SKM-1 (cell line): Measurements from ENCODE around the gene KCNT1.

Experiments used
- DNase-seq: peaks from one replicate; lab custom pipeline; 2025; ENCODE audit not compliant: unreplicated experiment; lab: John Stamatoyannopoulos, UW

The KCNT1 gene

DNA sequence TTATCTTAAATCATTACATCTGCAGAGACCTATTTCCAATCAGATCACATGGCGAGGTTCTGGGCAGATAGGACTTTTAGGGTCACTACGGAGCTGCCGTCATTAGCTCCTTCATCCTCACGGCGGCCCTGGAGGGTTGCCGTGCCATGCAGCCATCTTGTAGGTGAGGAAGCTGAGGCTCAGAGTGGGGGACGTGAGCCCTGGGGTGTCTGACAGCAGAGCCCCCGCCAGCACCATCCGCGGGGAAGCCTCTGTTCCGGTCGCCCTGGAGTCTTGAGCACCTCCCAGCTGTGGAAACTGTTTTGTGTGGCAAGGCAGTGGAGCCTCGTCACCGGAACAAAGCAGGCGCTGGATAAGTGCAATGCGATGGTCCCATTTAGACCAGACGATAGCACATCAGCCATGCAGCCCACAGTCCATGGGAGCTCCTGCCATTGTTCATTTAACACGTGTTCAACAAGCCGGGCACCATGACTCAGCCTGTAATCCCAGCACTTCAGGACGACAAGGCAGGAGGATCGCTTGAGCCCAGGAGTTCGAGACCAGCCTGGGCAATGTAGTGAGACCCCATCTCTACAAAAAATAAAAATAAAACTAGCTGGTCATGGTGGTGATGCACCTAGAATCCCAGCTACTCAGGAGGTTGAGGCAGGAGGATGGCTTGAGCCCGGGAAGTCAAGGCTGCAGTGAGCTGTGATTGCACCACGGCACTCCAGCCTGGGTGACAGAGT is 61.9 kb downstream of the KCNT1 start:
- DNase-seq, result no peak

DNA sequence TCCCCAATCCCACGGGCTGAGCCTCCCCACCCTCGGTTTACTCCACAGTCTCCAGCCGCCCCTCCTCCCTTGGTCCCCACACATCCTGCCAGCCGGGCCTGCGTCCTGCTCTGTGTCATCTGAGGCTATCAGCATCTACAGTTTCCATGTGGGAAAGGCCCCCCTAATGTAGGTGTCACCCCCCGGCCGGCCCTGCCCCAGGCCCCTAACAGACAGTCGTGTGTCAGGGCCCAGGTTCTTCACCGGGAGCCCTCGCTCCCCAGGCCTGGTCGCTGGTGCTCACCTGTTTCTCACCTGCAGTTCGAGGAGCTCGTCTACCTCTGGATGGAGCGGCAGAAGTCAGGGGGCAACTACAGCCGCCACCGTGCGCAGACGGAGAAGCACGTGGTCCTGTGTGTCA is 62.7 kb downstream of the KCNT1 start:
- DNase-seq, result no peak

GRCh38 chr9:135765416-135765815 is 63.4 kb downstream of the KCNT1 start:
- DNase-seq, result no peak

- no peak for DNase-seq
These were observed 64.3 kb downstream of the KCNT1 start for GRCh38 chr9:135766251-135766650.

DNA sequence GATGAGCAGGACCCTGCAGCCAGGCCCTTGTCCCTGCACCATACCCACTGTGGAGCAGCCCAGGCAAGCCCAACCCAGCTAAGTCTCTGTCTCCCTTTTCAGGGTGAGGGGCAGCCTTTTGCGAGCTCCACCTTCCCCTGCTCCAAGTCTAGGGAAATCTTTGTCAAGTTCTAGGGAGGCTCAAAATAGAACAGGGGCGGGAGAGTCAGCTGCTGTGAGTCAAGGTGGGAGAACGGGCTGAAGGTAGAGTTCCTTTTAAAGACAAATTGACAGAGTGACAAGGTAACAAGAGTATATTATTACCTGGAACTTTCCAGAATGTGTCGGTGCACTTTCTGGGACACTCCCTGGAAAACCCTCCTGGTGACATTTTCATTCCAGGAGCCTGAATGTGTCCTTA is 64.7 kb downstream of the KCNT1 start:
- no peak for DNase-seq

GRCh38 chr9:135768516-135769218 is 66.7 kb downstream of the KCNT1 start:
- no peak for DNase-seq

DNA sequence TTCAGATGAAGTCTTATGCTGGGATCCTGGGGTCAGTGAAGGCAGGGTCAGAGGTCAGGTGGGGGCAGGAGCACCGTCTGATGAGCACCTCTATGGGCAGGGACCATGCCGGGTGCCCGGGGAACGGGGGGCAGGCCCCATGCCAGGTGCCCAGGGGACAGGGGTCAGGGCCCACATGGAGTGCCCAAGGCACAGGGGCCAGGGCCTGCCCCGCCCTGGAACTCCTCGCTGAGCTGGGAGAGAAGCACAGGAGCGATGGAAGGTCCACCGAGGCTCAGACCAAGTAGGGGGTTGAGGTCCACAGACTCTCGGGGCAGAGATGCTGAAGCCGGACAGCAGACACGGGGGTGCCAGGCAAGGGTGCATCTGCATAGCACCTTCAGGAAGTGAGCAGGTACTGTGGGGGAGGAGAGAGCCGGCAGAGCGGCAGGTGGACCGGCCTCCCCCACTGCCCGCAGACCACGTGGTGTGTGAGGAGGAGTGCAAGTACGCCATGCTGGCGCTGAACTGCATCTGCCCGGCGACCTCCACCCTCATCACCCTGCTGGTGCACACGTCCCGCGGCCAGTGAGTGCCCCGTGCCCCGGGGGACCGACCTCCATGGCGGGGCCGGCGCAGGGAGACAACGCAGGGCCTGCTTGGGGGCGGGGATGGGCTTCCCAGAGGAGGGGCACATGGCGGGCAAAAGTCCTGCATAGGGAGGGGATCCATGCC is 67.7 kb downstream of the KCNT1 start:
- DNase-seq, result no peak

DNA sequence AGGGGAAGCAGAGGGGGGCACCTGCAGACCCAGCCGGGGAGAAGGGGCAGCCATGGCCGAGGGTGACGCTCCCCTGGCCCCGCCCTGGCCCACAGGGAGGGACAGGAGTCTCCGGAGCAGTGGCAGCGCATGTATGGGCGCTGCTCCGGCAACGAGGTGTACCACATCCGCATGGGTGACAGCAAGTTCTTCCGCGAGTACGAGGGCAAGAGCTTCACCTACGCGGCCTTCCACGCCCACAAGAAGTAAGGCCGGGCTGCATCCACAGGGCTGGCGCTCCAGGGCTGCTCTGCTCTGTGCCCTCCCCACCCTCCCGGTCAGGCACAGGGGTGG is 68.2 kb downstream of the KCNT1 start:
- no peak for DNase-seq

- no peak for DNase-seq
These were observed 68.8 kb downstream of the KCNT1 start for GRCh38 chr9:135770771-135771170.

DNA sequence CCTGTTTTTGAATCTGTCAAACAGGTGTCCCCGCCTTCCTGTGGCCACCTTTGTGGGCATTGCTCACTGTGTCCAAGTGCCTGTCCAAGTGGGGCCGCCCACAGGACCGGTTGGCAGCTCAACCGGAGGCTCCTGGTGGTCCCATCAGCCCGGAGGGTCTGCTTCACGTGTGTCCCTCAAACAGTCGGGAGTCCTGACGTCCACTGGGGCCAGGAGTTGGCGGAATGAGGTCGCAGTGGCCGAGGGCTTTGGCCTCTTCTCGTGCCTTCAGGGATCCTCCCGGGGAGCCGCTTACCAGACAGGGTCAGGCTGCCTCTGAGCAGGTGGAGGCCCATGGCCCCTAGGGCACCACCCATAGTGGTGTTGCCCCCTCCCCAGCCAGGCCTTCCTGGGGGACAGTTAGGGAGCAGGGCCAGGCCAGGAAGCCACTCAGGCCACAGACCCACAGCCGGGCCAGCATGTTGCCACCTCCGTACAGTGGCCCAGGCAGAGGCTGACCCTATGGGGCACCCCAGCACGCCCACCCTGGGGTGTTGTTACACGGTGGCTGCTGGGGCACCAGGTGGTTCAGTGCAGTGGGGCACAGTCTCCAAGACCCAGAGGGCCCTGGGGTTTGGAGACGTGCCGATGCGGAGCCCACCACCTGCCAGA is 69.5 kb downstream of the KCNT1 start:
- no peak for DNase-seq

- DNase-seq, result no peak
These were observed 70.2 kb downstream of the KCNT1 start for GRCh38 chr9:135772056-135772646.

DNA sequence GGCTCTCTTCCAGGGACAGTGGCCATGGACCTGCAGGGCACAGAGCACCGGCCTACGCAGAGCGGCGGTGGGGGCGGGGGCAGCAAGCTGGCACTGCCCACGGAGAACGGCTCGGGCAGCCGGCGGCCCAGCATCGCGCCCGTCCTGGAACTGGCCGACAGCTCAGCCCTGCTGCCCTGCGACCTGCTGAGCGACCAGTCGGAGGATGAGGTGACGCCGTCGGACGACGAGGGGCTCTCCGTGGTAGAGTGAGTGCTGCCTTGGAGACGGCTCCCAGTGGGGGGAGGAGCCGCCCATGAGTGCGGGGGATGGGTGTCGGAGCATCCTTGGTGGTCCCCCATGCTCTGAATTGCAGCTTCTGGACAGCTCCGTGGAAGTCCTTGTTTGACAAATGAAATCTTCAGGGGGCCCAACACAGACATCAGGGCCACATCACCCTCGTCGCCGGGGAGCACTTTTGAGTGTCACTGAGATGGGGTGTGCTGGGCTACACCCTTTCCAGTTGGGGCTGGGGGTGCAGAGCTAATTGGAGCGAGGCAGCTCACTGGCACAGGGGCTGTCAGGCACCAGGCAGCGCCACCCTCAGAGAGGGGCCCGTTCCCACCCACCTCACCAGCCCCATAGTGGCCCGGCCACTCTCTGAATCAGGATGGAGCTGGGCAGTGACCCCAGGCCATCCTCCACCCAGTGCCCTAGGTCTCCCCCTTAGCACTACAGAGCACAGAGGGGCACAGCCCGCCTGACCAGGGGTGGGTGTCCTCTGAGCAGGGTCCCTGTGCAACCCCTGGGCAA is 70.9 kb downstream of the KCNT1 start:
- no peak for DNase-seq

DNA sequence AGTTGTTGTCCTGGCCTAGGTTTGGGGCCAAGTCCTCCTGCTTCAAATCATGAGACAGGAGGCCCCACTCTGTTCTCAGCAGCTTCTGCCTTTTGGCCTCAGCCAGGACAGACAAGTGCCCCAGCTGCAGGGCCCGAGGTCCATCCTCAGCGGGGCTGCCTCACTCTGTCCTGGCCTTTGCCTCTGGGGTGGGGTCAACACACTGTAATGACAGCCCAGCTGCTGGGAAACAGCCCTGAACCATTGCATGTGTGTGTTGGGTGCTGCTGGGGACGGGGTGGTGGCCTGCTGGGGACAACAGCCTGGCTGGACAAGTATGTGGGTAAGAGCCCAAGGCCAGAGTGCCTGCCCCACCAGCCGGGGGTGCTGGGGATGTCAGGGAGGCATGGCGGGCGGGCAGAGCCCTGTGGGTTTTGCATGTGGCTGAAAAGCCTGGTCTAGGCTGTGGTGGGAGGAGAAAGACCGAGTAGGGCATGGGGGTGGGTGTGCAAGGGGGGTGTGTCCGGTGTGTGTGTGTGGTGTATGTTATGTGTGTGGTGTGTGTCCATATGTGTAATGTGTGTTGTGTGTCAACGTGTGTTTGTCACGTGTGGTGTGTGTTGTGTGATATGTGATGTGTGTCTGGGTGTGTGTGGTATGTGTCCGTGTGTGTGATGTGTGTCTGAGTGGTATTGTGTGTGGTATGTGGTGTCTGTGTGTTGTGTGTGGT is 71.7 kb downstream of the KCNT1 start:
- DNase-seq, result no peak

GRCh38 chr9:135774239-135774747 is 72.3 kb downstream of the KCNT1 start:
- no peak for DNase-seq

GRCh38 chr9:135774794-135775525 is 73.0 kb downstream of the KCNT1 start:
- no peak for DNase-seq

GRCh38 chr9:135775911-135776310 is 73.9 kb downstream of the KCNT1 start:
- DNase-seq, result no peak

DNA sequence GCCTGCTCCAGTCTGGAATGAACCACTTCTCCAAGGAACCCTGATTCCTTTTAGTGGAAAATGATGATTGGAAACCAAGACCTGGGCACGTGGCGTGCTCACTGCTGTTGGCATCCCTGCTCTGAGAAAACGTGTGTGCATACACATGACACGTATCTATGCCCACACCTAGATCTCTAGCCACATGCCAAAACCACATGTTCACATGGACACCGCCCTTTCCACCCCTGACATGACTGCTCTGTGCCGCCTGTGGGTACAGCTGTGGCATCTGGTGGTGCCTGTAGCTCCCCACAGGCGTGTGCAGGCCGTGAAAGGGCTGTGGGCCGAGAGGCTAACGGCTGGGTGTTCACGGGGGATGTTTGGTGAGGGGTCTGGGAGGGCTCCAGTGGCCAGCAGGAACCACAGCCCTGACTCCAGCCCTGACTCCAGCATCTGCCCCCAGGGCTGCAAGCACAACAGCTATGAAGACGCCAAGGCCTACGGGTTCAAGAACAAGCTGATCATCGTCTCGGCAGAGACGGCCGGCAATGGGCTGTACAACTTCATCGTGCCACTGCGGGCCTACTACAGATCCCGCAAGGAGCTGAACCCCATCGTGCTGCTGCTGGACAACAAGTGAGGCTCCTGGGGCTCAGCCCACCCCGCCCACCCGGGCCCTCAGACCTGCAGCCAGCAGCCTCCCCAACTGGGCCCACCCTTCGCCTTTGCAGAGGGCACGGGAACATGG is 75.1 kb downstream of the KCNT1 start:
- no peak for DNase-seq

DNA sequence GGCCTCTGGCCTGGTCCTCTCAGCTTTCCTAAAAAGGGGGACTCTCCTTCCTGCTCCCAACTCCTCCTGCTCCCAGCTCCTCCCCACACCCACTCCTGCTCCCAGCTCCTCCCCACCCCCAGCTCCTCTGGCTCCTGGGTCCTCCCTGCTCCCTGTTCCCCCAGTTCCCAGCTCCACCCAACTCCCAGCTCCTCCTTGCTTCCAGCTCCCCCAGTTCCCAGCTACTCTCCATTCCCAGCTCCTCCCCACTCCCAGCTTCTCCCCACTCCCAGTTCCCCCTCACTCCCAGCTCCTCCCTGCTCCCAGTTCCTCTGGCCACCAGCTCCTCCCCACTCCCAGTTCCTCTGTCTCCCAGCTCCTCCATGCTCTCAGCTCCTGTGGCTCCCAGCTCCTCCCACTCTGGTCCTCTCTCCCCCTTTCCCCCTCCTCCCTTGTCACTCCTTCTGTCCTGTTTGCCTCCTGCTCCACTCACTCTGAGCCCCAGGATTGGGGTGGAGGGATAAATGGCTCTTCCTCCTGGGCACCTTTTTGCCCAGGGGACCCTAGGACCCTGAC is 75.7 kb downstream of the KCNT1 start:
- no peak for DNase-seq
